Transverse colon (tissue), 1 donor: ENCODE measurements around the gene FMNL3.

Experiments used
- EP300 ChIP-seq: sonication (generic); formaldehyde crosslinking; IDR thresholded peaks from one replicate; pipeline ENCODE4 v1.6.1; 2017; ENCODE audit warnings: antibody characterized with exemption, low read depth
- POLR2A ChIP-seq: fragments of 450-650 bp; IDR thresholded peaks from one replicate; pipeline ENCODE4 v1.6.1; 2016; ENCODE audit warnings: antibody characterized with exemption, mild to moderate bottlenecking, moderate library complexity

DNA sequence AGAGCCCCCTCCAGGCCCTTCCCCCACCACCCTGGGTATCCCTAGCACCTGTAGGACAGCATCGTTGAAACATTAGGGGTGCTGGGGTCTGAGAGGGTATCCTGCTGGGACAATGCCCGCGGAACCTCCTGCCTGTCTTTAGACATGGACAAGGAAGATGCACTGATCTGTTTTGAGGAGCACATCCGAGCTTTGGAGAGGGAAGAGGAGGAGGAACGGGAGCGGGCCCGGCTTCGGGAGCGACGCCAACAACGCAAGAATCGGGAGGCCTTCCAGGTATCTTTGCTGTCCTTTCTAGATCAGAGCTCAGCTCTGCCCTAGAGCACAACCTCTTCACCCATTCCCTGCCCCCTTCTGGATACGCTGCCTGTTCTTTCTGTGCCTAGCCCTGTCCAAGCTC lies 70.6 kb downstream of the FMNL3 start:
- TF ChIP-seq POLR2A (no peak), EP300 (no peak)
